PFSK-1 (cell line): ENCODE results near the gene HES5.

Experiments
- POLR2AphosphoS5 ChIP-seq: IDR thresholded peaks from 2 replicates; pipeline ENCODE4 v1.6.1; 2012; ENCODE audit warnings: low read depth, mild to moderate bottlenecking, control low read depth, low read length, moderate library complexity
- TAF1 ChIP-seq: IDR thresholded peaks from 2 replicates; pipeline ENCODE4 v1.6.1; 2012; ENCODE audit warnings: low read length, control low read depth, borderline replicate concordance; ENCODE audit not compliant: insufficient read depth
- TF ChIP-seq, protein P1 (sequence below), 2 experiments: IDR thresholded peaks; 2 replicates each; pipeline versions ENCODE4 v1.6.1 to v1.8.0; 2011 to 2012; ENCODE audit warnings: low read depth in 2 of 2, low read length in 2 of 2, control low read depth in 1 of 2, inconsistent platforms in 1 of 2, mild to moderate bottlenecking in 1 of 2, moderate library complexity in 1 of 2; ENCODE audit not compliant: insufficient read depth in 1 of 2

DNA sequence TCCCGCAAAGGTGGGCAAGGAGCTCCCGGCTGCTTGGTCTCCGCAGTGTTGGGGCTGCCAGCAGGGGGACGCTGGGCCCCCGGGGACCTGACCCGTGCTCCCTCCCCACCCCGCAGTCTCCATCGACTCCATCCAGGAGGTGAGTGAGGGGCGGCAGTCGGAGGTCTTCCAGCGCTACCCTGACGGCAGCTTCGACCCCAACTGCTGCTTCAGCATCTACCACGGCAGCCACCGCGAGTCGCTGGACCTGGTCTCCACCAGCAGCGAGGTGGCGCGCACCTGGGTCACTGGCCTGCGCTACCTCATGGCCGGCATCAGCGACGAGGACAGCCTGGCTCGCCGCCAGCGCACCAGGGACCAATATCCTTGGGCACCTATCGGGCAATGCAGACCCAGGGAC, 50.4 kb downstream of the HES5 start:
- TF ChIP-seq, protein P1, sequence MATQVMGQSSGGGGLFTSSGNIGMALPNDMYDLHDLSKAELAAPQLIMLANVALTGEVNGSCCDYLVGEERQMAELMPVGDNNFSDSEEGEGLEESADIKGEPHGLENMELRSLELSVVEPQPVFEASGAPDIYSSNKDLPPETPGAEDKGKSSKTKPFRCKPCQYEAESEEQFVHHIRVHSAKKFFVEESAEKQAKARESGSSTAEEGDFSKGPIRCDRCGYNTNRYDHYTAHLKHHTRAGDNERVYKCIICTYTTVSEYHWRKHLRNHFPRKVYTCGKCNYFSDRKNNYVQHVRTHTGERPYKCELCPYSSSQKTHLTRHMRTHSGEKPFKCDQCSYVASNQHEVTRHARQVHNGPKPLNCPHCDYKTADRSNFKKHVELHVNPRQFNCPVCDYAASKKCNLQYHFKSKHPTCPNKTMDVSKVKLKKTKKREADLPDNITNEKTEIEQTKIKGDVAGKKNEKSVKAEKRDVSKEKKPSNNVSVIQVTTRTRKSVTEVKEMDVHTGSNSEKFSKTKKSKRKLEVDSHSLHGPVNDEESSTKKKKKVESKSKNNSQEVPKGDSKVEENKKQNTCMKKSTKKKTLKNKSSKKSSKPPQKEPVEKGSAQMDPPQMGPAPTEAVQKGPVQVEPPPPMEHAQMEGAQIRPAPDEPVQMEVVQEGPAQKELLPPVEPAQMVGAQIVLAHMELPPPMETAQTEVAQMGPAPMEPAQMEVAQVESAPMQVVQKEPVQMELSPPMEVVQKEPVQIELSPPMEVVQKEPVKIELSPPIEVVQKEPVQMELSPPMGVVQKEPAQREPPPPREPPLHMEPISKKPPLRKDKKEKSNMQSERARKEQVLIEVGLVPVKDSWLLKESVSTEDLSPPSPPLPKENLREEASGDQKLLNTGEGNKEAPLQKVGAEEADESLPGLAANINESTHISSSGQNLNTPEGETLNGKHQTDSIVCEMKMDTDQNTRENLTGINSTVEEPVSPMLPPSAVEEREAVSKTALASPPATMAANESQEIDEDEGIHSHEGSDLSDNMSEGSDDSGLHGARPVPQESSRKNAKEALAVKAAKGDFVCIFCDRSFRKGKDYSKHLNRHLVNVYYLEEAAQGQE (IDR thresholded peaks at IDR 0.05; ENCODE audit: insufficient read depth in 1 of 2, low read depth in 2 of 2, low read length in 2 of 2), result no peak
- TF ChIP-seq POLR2AphosphoS5 (no peak), TAF1 (no peak)
